GM12878 (cell line): ENCODE measurements around the gene HSD17B4. TPM values are rescaled to one million over a fixed set of nuclear protein-coding genes. Genes with fewer than 3 reads are reported as not detected.

ENCODE experiments used
- ATAC-seq: fragments of 200-7000 bp; cut with Tn5 transposase; 3 replicates; pipeline ENCODE4 v1.9.1; 2020; ENCODE audit warnings: mild to moderate bottlenecking, moderate library complexity
- BruUV-seq: library from RNA; stranded (reverse); fragments of 400-500 nt; replicated peaks from 2 replicates; lab custom pipeline; 2021; lab: Mats Ljungman, UMichigan
- CTCF ChIA-PET: fragments of 300-600 bp; sonication (Branson Sonifier 250); formaldehyde crosslinking; extraction: SDS; loops from one replicate; lab custom pipeline; 2021; ENCODE audit warnings: inconsistent platforms; lab: Yijun Ruan, JAX
- POLR2A ChIA-PET: fragments of 350-600 bp; formaldehyde crosslinking; extraction: SDS; loops from one replicate; lab custom pipeline; 2021; ENCODE audit warnings: inconsistent platforms; lab: Charles Lee
- RAD21 ChIA-PET: fragments of 300-600 bp; sonication (Branson Sonifier 250); formaldehyde crosslinking; loops from one replicate; lab custom pipeline; 2023; ENCODE audit warnings: antibody characterized with exemption; ENCODE audit not compliant: unreplicated experiment; lab: Charles Lee
- SMC1A ChIA-PET: fragments of 300-600 bp; sonication (Branson Sonifier 250); formaldehyde crosslinking; loops from one replicate; lab custom pipeline; 2023; ENCODE audit not compliant: unreplicated experiment, uncharacterized antibody; lab: Charles Lee
- DNase-seq: peaks from one replicate; pipeline ENCODE4 v3.0.0-alpha.2; 2011; ENCODE audit warnings: low read depth, low spot score
- FAIRE-seq: peaks from 3 replicates; lab custom pipeline; 2011; peaks lifted over from hg19 to GRCh38; lab: Jason Lieb, UNC
- H2AFZ ChIP-seq: 2 replicates; pipeline ENCODE4 v1.6.0; 2011; ENCODE audit warnings: low read depth, low read length, control low read depth; ENCODE audit not compliant: control insufficient read depth
- H3K27ac ChIP-seq: 2 replicates; pipeline ENCODE4 v1.5.1; 2011; ENCODE audit warnings: control low read depth; ENCODE audit not compliant: control insufficient read depth, insufficient read depth
- H3K27me3 ChIP-seq, 2 experiments: replicated peaks in 1 of 2; 2 replicates each; pipeline versions ENCODE4 v1.6.0 to v1.6.1; 2011; ENCODE audit warnings: low read length in 1 of 2; ENCODE audit not compliant: control insufficient read depth in 2 of 2, insufficient read depth in 2 of 2
- H3K36me3 ChIP-seq, 2 experiments: 2 replicates each; pipeline ENCODE4 v1.5.1; 2011; ENCODE audit warnings: low read length in 1 of 2; ENCODE audit not compliant: control insufficient read depth in 2 of 2, insufficient read depth in 2 of 2
- H3K4me1 ChIP-seq: 2 replicates; pipeline ENCODE4 v1.6.1; 2011; ENCODE audit warnings: mild to moderate bottlenecking, low read length, moderate library complexity, mixed read lengths; ENCODE audit not compliant: control insufficient read depth, insufficient read depth
- H3K4me2 ChIP-seq: 2 replicates; pipeline ENCODE4 v1.6.0; 2011; ENCODE audit warnings: control low read depth; ENCODE audit not compliant: control insufficient read depth, insufficient read depth
- H3K4me3 ChIP-seq: fragments of 200-600 bp; sonication (generic); 2 replicates; pipeline ENCODE4 v1.5.1; 2016
- H3K79me2 ChIP-seq: 2 replicates; pipeline ENCODE4 v1.6.0; 2011; ENCODE audit warnings: low read length; ENCODE audit not compliant: control insufficient read depth, insufficient read depth
- H3K9ac ChIP-seq: 2 replicates; pipeline ENCODE4 v1.8.0; 2011; ENCODE audit warnings: low read length, control low read depth, mixed read lengths; ENCODE audit not compliant: control insufficient read depth, insufficient read depth
- H3K9me3 ChIP-seq: replicated peaks from 3 replicates; pipeline ENCODE4 v1.5.1; 2011; ENCODE audit warnings: mild to moderate bottlenecking, low read length; ENCODE audit not compliant: control insufficient read depth, insufficient read depth
- H4K20me1 ChIP-seq: 2 replicates; pipeline ENCODE4 v1.6.0; 2011; ENCODE audit not compliant: control insufficient read depth, insufficient read depth
- BRCA1 ChIP-seq: IDR thresholded peaks from 2 replicates; pipeline ENCODE4 v1.6.1; 2011; ENCODE audit warnings: low read depth, low read length, improper control_type of control experiment
- DPF2 ChIP-seq: fragments of 450-650 bp; IDR thresholded peaks from 2 replicates; pipeline ENCODE4 v1.6.1; 2017; ENCODE audit warnings: mild to moderate bottlenecking
- KDM1A ChIP-seq: fragments of 200-600 bp; sonication (generic); IDR thresholded peaks from 2 replicates; pipeline ENCODE4 v1.6.1; 2016; ENCODE audit warnings: borderline replicate concordance
- STAT3 ChIP-seq: IDR thresholded peaks from 2 replicates; pipeline ENCODE4 v1.6.1; 2011; ENCODE audit warnings: low read depth, low read length, improper control_type of control experiment
- whole genome bisulfite sequencing: methylation state at CpG from one replicate; pipeline ENCODE4 v1.1.6; 2016; ENCODE audit warnings: low lambda C conversion rate; ENCODE audit not compliant: insufficient replicate concordance, insufficient coverage; ENCODE audit errors: missing lambda C conversion rate; 5-methylcytosine and 5-hydroxymethylcytosine counted together
- in situ Hi-C: fragments of 300-500 bp; cut with MboI; formaldehyde crosslinking; loops from 9 replicates; pipeline ENCODE4 v1.14.3; 2018; ENCODE audit warnings: mixed read lengths
- intact Hi-C: fragments of 100-400 bp; cut with micrococcal nuclease; formaldehyde crosslinking; loops from one replicate; pipeline ENCODE4 v1.14.2; 2022; ENCODE audit not compliant: unreplicated experiment
- polyA plus RNA-seq, 11 experiments: library from polyadenylated mRNA; depleted of rRNA in 4 of 11; unstranded in 6 of 11; stranded (reverse) in 5 of 11; fragments of >200 nt; fragmentation: Nextera tagmentation in 4 of 11; fragmentation: Illumina TruSeq in 1 of 11; extraction: Ambion mirVana in 4 of 11; extraction: Trizol in 1 of 11; gene quantifications; 1 replicate in 1 of 11; 2 replicates in 10 of 11; pipeline versions ENCODE4 v1.2.1 to v1.2.3, GENCODE V29; 2011 to 2016; ENCODE audit warnings: inconsistent platforms in 2 of 11, missing spikeins in 2 of 11, low read depth in 1 of 11
- total RNA-seq, 4 experiments: library from RNA; depleted of rRNA in 3 of 4; stranded (reverse); fragments of >200 nt in 3 of 4; fragmentation: Illumina TruSeq in 1 of 4; extraction: Trizol in 1 of 4; gene quantifications; 2 replicates each; pipeline versions ENCODE4 v1.2.1 to v1.2.3, GENCODE V29; 2013 to 2021
- TF ChIP-seq, protein P1 (sequence below): fragments of 450-650 bp; IDR thresholded peaks from 2 replicates; pipeline ENCODE4 v1.6.1; 2018; ENCODE audit warnings: mild to moderate bottlenecking, low read depth, moderate library complexity; ENCODE audit not compliant: partially characterized antibody
- TF ChIP-seq, protein P2 (sequence below): fragments of 450-650 bp; IDR thresholded peaks from 2 replicates; pipeline ENCODE4 v1.6.1; 2017; ENCODE audit warnings: low read depth, mild to moderate bottlenecking, moderate library complexity
- TF ChIP-seq, protein P3 (sequence below): IDR thresholded peaks from 2 replicates; pipeline ENCODE4 v1.6.1; 2011; ENCODE audit warnings: low read depth, mild to moderate bottlenecking, low read length, moderate library complexity, borderline replicate concordance; ENCODE audit errors: extremely low read depth
- TF ChIP-seq, protein P4 (sequence below), 3 experiments: IDR thresholded peaks in 2 of 3; conservative IDR thresholded peaks in 1 of 3; 2 replicates each; pipeline ENCODE4 v1.5.1; 2011; ENCODE audit warnings: low read depth in 3 of 3, low read length in 3 of 3, mild to moderate bottlenecking in 3 of 3, control low read depth in 2 of 3, moderate library complexity in 2 of 3, inconsistent platforms in 1 of 3, mixed read lengths in 1 of 3; ENCODE audit not compliant: control insufficient read depth in 2 of 3, insufficient read depth in 1 of 3; ENCODE audit errors: extremely low read depth in 1 of 3

Gene HSD17B4
- total and polyA plus RNA-seq, 10 of the 15 experiments (the other 5 are each of a cell fraction or from before 2014, with no cell fraction given): 38.6 to 125 (median 93.0) TPM

DNA sequence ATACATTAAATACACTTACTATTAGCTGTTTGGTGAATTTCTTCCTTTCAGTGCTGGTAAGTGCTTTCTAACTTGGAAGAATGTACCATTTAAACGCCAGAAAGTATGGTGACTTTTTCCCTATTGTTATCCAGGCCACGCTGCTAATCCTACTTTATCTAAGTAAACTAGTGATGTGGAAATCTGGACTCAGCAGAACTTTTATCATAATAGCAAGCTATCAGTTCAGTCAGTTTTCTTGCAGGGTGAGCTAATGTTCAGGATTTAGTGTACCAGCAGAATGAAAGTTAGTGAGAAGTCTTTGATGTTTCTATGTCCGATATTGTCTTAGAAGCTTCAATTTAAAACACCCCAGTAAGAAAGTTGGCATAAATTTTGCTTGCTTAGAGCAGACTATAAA is 72.2 kb downstream of the HSD17B4 start:
- H3K27ac ChIP-seq: no peak overlapping the region
- TF ChIP-seq BRCA1 (no peak), KDM1A (no peak), DPF2 (no peak), STAT3 (no peak)
- TF ChIP-seq, protein P1, sequence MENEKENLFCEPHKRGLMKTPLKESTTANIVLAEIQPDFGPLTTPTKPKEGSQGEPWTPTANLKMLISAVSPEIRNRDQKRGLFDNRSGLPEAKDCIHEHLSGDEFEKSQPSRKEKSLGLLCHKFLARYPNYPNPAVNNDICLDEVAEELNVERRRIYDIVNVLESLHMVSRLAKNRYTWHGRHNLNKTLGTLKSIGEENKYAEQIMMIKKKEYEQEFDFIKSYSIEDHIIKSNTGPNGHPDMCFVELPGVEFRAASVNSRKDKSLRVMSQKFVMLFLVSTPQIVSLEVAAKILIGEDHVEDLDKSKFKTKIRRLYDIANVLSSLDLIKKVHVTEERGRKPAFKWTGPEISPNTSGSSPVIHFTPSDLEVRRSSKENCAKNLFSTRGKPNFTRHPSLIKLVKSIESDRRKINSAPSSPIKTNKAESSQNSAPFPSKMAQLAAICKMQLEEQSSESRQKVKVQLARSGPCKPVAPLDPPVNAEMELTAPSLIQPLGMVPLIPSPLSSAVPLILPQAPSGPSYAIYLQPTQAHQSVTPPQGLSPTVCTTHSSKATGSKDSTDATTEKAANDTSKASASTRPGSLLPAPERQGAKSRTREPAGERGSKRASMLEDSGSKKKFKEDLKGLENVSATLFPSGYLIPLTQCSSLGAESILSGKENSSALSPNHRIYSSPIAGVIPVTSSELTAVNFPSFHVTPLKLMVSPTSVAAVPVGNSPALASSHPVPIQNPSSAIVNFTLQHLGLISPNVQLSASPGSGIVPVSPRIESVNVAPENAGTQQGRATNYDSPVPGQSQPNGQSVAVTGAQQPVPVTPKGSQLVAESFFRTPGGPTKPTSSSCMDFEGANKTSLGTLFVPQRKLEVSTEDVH: no peak
- TF ChIP-seq, protein P2, sequence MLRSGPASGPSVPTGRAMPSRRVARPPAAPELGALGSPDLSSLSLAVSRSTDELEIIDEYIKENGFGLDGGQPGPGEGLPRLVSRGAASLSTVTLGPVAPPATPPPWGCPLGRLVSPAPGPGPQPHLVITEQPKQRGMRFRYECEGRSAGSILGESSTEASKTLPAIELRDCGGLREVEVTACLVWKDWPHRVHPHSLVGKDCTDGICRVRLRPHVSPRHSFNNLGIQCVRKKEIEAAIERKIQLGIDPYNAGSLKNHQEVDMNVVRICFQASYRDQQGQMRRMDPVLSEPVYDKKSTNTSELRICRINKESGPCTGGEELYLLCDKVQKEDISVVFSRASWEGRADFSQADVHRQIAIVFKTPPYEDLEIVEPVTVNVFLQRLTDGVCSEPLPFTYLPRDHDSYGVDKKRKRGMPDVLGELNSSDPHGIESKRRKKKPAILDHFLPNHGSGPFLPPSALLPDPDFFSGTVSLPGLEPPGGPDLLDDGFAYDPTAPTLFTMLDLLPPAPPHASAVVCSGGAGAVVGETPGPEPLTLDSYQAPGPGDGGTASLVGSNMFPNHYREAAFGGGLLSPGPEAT: no peak
- TF ChIP-seq, protein P3, sequence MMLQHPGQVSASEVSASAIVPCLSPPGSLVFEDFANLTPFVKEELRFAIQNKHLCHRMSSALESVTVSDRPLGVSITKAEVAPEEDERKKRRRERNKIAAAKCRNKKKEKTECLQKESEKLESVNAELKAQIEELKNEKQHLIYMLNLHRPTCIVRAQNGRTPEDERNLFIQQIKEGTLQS: no peak
- TF ChIP-seq, protein P4, sequence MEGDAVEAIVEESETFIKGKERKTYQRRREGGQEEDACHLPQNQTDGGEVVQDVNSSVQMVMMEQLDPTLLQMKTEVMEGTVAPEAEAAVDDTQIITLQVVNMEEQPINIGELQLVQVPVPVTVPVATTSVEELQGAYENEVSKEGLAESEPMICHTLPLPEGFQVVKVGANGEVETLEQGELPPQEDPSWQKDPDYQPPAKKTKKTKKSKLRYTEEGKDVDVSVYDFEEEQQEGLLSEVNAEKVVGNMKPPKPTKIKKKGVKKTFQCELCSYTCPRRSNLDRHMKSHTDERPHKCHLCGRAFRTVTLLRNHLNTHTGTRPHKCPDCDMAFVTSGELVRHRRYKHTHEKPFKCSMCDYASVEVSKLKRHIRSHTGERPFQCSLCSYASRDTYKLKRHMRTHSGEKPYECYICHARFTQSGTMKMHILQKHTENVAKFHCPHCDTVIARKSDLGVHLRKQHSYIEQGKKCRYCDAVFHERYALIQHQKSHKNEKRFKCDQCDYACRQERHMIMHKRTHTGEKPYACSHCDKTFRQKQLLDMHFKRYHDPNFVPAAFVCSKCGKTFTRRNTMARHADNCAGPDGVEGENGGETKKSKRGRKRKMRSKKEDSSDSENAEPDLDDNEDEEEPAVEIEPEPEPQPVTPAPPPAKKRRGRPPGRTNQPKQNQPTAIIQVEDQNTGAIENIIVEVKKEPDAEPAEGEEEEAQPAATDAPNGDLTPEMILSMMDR (IDR thresholded peaks at IDR 0.05 in 2 of 3, conservative IDR thresholded peaks at IDR 0.05 in 1 of 3; ENCODE audit: control insufficient read depth in 2 of 3, extremely low read depth in 1 of 3, insufficient read depth in 1 of 3, low read depth in 3 of 3, low read length in 3 of 3): no peak
- WGBS: 100% methylated on average over 3 of the region's 3 CpGs
- H3K9me3 ChIP-seq: no peaks in the 10 kb centered on the region
- no peaks in the 10 kb centered on the region for H4K20me1 ChIP-seq
- POLR2A ChIA-PET: no interaction called here
- intact Hi-C loops (no loop called here), in situ Hi-C loops (no loop called here)
- H3K4me2 ChIP-seq: no peak overlapping the region
- H3K79me2 ChIP-seq: no peaks in the 10 kb centered on the region
- no peaks in the 10 kb centered on the region for H3K27me3 ChIP-seq
- H3K4me3 ChIP-seq: no peak overlapping the region
- SMC1A ChIA-PET: interaction anchor here (0.9 to 2.1 kb wide), 3 partner anchors 9 to 58 kb away, joined by 3 to 6 read pairs (median 3); no protein-coding TSS in a partner anchor
- H3K4me1 ChIP-seq: no peaks in the 10 kb centered on the region
- DNase-seq: no peak
- RAD21 ChIA-PET: no interaction called here
- CTCF ChIA-PET: interaction anchor here (0.6 to 0.8 kb wide), 2 partner anchors 13 to 266 kb away, joined by 3 to 4 read pairs; no protein-coding TSS in a partner anchor
- peaks cover 0 to 2% of the 10 kb centered on the region in 2 experiments; a peak in 2 of 4 replicates for H3K36me3 ChIP-seq
- H3K9ac ChIP-seq: no peak overlapping the region
- BruUV-seq: no TSS peak
- ATAC-seq: no peak
- no peak overlapping the region for H2AFZ ChIP-seq
- FAIRE-seq: no peak
